ENCODE measurements around the gene MPI.
"Not testable (repeated sequence)": the region's sequence is repeated elsewhere in the genome, so short reads cannot be mapped to it uniquely, and the experiment has no call there.

The MPI gene

DNA sequence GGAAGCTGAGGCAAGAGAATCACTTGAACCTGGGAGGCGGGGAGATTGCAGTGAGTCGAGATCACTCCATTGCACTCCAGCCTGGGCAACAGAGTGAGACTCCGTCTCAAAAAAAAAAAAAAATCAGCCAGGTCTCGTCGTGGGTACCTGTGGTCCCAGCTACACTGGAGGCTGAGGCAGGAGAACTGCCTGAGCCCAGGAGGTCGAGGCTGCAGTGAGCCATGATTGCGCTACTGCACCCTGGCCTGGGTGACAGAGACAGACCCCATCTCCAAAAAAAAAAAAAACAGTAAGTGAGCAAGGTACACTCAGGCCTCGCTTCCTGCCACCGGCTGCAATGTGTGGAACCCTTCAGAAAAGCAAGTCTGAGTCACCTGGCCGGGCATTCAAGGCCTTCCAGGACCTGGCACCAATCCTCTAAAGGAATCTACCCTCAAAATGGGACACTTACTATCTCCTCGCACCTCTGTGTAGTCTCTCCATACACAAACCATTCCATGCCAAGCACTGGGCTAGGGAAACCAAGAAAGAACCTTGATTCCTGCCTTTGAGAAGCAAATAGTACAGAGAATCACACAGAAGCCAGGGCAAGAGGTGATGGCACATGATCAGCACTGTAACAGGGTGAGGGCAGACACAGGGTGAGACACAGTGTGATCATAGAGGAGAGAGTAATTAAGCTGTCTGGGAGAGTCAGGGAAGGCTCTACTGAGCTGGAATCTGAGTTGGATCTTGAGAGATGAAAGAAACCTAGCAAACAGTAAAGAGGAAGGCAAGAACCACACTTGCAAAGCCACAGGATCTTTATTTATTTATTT lies 26.4 kb upstream of the MPI start:
- DNase-seq = no peak

DNA sequence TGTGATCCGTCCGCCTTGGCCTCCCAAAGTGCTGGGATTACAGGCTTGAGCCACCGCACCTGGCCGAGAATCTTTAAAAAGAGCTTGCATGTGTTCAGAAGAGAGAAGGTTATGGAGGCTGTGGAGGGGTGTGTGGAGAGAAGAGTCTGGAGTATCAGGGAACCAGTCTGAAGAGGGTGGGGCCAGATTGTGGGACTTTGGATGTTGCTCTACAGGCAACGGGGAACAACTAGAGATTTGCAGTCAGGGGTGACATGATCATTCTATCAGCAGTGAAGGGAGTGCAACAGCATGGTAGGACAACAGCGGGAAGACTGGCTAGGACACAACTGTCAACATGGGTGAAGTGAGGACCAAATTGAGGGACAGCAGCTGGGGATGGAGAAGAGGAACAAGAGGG lies 25.5 kb upstream of the MPI start:
- no peak for DNase-seq

GRCh38 chr15:74865316-74865715 lies 24.5 kb upstream of the MPI start:
- no peak for DNase-seq

GRCh38 chr15:74866090-74866489 lies 23.8 kb upstream of the MPI start:
- no peak for DNase-seq

GRCh38 chr15:74867466-74868038 lies 22.3 kb upstream of the MPI start:
- peak in 1 of 58 donors; percentile 13 for DNase-seq

DNA sequence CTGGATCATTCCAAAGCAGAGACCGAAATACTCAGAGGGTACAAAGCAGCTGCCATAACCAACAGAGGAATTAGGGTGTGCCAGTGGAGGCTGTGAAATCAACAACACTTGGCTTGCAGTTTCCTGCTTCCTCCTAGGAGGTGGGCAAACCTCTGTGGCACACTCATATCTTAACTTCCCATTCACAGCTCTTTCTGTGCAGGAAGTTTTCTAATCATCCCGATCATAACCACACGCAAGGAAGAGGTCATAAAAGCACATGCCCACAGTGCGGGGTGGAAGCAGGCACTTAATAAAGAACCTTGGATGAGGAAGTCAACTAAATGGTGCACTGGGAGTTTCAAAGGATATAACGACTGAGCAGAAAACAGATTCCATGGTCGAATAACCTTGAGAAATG lies 21.8 kb upstream of the MPI start:
- DNase-seq = peak in 2 of 58 donors; percentile 14 to 30

GRCh38 chr15:74869372-74869725 lies 20.5 kb upstream of the MPI start:
- no peak for DNase-seq

DNA sequence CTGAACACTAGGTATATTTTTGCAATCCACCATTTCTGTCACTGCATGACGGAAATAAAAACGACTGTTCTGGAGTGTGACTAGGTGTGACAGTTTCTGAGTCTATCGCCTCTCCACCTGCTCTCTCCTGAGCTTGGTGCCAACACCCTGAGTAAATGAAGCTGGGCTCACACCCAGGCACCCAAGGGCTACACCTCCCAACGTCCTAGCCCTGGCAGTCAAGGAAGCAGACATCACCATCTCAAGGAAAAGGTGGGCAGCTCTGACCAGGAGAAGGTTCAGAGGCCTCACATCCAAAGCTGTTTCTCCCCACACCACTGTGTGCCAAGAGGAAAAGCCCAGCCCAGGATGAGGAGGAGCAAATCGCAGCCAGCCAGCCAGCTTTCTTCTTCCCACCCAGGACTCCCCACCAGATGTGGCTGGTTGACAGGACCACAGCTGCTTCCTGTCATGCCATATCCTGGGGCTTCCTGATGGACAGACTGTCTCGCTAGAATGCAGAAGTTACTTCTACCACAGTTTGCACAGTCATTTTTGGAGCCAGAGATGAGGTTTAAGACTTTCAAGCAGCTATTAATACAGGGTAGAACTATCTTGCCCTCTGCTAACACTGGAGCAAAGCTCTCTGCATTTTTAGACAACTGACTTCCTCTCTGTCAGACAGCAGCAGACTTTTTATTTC lies 20.0 kb upstream of the MPI start:
- DNase-seq = peak in 46 of 58 donors; percentile 2 to 69 (median 32)

- DNase-seq = no peak
Observed at GRCh38 chr15:74870436-74871215, 19.2 kb upstream of the MPI start.

DNA sequence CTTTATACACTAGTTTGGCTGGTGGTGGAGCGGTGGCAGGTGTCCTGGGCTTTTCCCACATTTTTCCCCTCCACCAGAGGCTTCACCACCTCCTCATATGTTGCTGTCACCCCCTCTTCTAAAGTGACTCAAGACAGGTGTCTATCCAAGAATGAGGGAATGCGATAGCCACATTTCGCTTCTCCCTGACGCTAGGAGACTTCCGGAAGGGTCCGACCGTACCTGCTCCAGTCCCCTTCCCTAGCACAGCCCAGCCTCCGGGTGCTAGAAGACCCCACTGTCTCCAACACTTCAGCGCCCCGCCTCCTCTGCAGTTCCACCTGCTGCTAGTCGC lies 17.2 kb upstream of the MPI start:
- no peak for DNase-seq

- DNase-seq = peak; percentile 75 to 99 (median 94)
Observed at GRCh38 chr15:74873036-74873755, 16.6 kb upstream of the MPI start, which contains the start of gene SCAMP2. SCAMP2 (minus strand) TSS chr15:74873365; CDS start chr15:74873255, 110 bp downstream.

DNA sequence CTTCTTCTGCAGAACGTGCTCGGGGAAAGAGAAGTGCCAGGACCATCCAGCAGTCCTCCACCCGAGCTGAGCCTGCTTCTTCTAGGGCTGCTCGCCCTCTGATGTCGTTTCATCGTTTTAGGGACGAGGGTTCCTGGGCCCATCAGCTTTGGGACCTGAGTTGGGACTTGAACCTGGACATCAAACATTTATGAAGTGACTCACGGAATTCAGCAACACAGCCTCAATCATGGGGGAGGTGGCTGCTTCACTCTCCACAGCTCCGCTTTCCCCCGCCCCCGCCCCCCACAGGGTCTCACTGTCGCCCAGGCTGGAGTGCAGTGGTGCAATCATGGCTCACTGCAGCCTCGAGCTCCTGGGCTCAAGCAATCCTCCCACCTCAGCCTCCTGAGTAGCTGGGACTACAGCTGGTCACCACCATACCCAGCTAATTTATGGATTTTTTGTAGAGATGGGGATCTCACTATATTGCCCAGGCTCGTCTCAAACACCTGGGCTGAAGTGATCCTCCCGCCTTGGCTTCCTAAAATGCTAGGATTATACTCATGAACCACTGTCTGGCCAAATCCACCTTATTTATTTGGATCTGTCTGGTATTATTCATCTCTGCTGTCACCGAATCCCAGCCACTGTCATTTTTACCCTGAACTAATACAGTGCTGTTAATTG lies 16.0 kb upstream of the MPI start:
- peak in 4 of 58 donors; percentile 42 to 57 (median 49) for DNase-seq

- DNase-seq = no peak
Observed at GRCh38 chr15:74878273-74878672, 11.6 kb upstream of the MPI start.

DNA sequence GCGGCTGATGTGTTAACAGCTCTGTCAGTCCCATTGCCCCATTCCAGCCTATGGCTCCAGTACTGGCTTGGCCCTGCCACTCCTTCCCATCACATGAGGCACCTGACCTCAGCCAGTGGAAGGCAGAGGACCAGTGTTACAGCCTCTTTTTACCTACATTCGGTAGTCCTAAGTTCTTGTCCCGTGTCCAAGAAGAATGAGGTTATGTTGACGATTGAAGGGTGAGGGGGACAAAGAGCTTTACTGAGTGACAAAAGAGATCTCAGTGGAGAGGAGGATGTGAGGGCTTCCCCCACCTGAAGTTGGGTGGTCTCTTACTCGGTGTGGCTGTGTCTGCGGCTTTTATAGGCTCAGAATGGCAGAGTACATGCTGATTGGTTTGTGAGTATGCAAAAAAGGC lies 7.3 kb upstream of the MPI start:
- no peak for DNase-seq

- no peak for DNase-seq
Observed at GRCh38 chr15:74884428-74885223, 5.2 kb upstream of the MPI start.

DNA sequence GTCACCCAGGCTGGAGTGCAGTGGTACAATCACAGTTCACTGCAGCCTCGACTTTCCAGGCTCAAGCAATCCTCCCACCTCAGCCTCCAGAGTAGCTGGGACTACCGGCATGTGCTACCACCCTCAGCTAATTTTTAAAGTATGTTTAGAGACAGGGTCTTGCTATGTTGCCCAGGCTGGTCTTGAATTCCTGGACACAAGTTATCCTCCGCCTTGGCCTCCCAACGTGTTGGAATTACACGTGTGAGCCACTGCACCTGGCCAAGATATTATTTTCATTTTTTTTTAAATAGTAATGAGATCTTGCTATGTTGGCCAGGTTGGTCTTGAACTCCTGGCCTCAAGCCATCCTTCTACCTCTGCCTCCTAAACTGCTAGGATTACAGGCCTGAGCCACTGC lies 4.4 kb upstream of the MPI start:
- DNase-seq = no peak

DNA sequence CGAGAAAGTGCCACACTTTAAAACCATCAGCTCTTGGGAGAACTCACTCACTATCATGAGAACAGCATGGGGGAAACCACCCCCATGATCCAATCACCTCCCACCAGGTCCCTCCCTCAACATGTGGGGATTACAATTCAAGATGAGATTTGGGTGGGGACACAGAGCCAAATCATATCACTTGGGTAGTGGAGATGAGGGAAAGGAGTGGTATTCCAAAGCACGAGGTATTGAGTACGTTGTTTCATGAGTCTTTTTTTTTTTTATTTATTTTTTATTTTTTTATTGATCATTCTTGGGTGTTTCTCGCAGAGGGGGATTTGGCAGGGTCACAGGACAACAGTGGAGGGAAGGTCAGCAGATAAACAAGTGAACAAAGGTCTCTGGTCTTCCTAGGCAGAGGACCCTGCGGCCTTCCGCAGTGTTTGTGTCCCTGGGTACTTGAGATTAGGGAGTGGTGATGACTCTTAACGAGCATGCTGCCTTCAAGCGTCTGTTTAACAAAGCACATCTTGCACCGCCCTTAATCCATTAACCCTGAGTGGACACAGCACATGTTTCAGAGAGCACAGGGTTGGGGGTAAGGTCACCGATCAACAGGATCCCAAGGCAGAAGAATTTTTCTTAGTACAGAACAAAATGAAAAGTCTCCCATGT lies 2.2 kb upstream of the MPI start:
- DNase-seq = not testable (repeated sequence)

DNA sequence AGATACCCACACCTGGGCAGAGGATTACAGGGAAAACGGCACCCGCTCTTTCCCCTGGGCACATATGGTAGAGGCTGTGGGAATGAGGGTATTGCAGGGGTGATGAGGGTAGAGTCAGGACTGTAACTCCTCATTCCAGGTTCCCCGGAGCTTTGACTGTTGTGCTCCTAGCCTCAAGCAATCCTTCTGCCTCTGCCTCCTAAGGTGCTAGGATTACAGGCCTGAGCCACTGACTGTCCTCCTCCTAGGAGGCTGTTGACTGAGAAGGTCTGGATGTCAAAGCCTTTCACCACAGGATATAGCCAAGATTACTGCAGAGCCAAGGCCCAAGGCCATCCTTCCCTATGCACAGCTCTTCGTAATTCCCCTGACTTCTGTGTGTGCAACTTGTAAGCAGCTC lies 1.1 kb upstream of the MPI start:
- no peak for DNase-seq

- peak in 42 of 58 donors; percentile 12 to 88 (median 55) for DNase-seq
Observed at GRCh38 chr15:74889390-74889882, 406 bp upstream of the MPI start.
